Thoracic aorta (tissue), 2 donors: ENCODE measurements around the gene SPOCK1. TPM values are rescaled to one million over a fixed set of nuclear protein-coding genes. Genes with fewer than 3 reads are reported as not detected.

ENCODE experiments used
- ATAC-seq: fragments of 150-250 bp; one replicate; pipeline ENCODE4 v1.8.0; 2017; ENCODE audit warnings: low read depth; ENCODE audit not compliant: insufficient number of reproducible peaks, low FRiP score
- DNase-seq: peaks from one replicate; pipeline ENCODE4 v3.0.0-alpha.2; 2020; ENCODE audit warnings: low spot score
- H3K27ac ChIP-seq, 2 donors: fragments of 200-600 bp; sonication (generic); 1 replicate in 1 of 2; 2 replicates in 1 of 2; pipeline ENCODE4 v1.5.1; 2016; ENCODE audit warnings: mild to moderate bottlenecking in 2 of 2, moderate library complexity in 2 of 2
- H3K27me3 ChIP-seq: fragments of 200-600 bp; sonication (generic); replicated peaks from 2 replicates; pipeline ENCODE4 v1.6.0; 2016; ENCODE audit warnings: mild to moderate bottlenecking; ENCODE audit not compliant: insufficient read depth
- H3K36me3 ChIP-seq: fragments of 200-600 bp; sonication (generic); one replicate; pipeline ENCODE4 v1.5.1; 2016
- H3K4me1 ChIP-seq, 2 donors: fragments of 200-600 bp; sonication (generic); 1 replicate in 1 of 2; 2 replicates in 1 of 2; pipeline versions ENCODE4 v1.5.1 to v1.6.0; 2016; ENCODE audit warnings: low read depth in 2 of 2, mild to moderate bottlenecking in 1 of 2; ENCODE audit not compliant: control insufficient read depth in 1 of 2
- H3K4me3 ChIP-seq: fragments of 200-600 bp; sonication (generic); 2 replicates; pipeline ENCODE4 v1.5.1; 2016; ENCODE audit warnings: mild to moderate bottlenecking
- H3K9me3 ChIP-seq: fragments of 200-600 bp; sonication (generic); 2 replicates; pipeline ENCODE4 v1.5.1; 2016
- total RNA-seq, 2 donors: library from RNA; depleted of rRNA; stranded (reverse); fragments of >200 nt; gene quantifications; one replicate each; pipeline versions ENCODE4 v1.1.0 to v1.2.3, GENCODE V29; 2016
- TF ChIP-seq, protein P1 (sequence below): fragments of 200-600 bp; sonication (generic); IDR thresholded peaks from one replicate; pipeline ENCODE4 v1.5.1; 2019; ENCODE audit warnings: antibody characterized with exemption

The SPOCK1 gene
- total RNA-seq, 2 donors from 2014 or later: 25.2 to 43.2 TPM

DNA sequence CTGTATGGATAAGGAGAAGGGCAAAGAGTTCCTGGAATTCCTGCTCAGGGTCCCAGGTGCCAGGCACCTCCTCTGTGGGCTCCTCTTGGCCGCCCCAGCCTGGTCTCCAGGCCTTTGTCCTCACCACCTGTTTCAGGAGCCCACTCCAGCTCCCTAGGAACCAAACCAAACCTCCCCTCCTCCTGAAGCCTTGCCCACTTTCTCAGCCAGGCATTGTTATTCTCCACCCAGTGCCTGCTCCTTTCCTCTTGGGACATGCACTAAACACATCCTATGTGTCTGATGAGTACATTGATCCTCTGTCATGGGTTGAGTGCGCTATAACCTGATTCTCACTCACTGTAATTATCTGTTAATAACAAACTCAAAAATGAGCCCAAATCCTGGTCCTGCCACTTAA lies 189.8 kb downstream of the SPOCK1 start:
- ATAC-seq: no peak
- H3K9me3 ChIP-seq: no peaks in the 10 kb centered on the region
- H3K4me3 ChIP-seq: no peak overlapping the region
- DNase-seq: no peak
- TF ChIP-seq, protein P1, sequence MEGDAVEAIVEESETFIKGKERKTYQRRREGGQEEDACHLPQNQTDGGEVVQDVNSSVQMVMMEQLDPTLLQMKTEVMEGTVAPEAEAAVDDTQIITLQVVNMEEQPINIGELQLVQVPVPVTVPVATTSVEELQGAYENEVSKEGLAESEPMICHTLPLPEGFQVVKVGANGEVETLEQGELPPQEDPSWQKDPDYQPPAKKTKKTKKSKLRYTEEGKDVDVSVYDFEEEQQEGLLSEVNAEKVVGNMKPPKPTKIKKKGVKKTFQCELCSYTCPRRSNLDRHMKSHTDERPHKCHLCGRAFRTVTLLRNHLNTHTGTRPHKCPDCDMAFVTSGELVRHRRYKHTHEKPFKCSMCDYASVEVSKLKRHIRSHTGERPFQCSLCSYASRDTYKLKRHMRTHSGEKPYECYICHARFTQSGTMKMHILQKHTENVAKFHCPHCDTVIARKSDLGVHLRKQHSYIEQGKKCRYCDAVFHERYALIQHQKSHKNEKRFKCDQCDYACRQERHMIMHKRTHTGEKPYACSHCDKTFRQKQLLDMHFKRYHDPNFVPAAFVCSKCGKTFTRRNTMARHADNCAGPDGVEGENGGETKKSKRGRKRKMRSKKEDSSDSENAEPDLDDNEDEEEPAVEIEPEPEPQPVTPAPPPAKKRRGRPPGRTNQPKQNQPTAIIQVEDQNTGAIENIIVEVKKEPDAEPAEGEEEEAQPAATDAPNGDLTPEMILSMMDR: no peak
- H3K27me3 ChIP-seq: no peaks in the 10 kb centered on the region
- H3K4me1 ChIP-seq: peaks cover 8 to 22% of the 10 kb centered on the region in 2 donors
- peak overlapping the region in 1 of 2 donors; percentile 36 for H3K27ac ChIP-seq
- H3K36me3 ChIP-seq: no peaks in the 10 kb centered on the region

DNA sequence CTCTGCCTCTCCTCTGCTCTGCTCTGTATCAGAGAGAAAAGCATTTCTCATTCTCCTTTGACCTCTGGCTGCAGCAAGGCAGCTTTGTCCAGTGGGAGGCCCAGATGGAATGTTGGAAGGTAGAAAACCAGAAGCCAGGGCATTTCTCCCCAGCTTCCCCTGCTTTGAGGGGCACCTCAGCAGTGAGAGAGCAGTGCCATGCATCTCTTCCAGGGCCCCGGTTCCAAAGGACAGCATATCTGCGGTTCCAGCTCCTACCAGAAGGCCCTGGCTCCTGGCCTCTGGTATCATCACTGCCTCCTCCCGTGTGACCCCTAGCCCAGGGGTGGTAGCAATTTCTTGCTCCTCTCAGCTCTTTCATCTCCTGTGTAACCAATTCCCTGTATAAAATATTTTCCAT lies 190.8 kb downstream of the SPOCK1 start:
- H3K4me1 ChIP-seq: peaks cover 8 to 22% of the 10 kb centered on the region in 2 donors
- H3K36me3 ChIP-seq: no peaks in the 10 kb centered on the region
- no peak for ATAC-seq
- no peak for DNase-seq
- TF ChIP-seq, protein P1: no peak
- no peak overlapping the region for H3K27ac ChIP-seq
- H3K27me3 ChIP-seq: no peaks in the 10 kb centered on the region
- H3K9me3 ChIP-seq: no peaks in the 10 kb centered on the region
- H3K4me3 ChIP-seq: no peak overlapping the region

GRCh38 chr5:137306903-137307302 lies 192.2 kb downstream of the SPOCK1 start:
- Histone ChIP-seq H3K4me1 (peaks cover 8 to 22% of the 10 kb centered on the region in 2 donors), H3K27ac (no peak overlapping the region), H3K9me3 (no peaks in the 10 kb centered on the region), H3K27me3 (no peaks in the 10 kb centered on the region), H3K4me3 (no peak overlapping the region), H3K36me3 (no peaks in the 10 kb centered on the region)
- TF ChIP-seq, protein P1: no peak
- DNase-seq (no peak), ATAC-seq (no peak)

GRCh38 chr5:137305971-137306602 lies 193.0 kb downstream of the SPOCK1 start:
- peaks cover 7 to 22% of the 10 kb centered on the region in 2 donors for H3K4me1 ChIP-seq
- ATAC-seq: no peak
- H3K4me3 ChIP-seq: no peak overlapping the region

DNA sequence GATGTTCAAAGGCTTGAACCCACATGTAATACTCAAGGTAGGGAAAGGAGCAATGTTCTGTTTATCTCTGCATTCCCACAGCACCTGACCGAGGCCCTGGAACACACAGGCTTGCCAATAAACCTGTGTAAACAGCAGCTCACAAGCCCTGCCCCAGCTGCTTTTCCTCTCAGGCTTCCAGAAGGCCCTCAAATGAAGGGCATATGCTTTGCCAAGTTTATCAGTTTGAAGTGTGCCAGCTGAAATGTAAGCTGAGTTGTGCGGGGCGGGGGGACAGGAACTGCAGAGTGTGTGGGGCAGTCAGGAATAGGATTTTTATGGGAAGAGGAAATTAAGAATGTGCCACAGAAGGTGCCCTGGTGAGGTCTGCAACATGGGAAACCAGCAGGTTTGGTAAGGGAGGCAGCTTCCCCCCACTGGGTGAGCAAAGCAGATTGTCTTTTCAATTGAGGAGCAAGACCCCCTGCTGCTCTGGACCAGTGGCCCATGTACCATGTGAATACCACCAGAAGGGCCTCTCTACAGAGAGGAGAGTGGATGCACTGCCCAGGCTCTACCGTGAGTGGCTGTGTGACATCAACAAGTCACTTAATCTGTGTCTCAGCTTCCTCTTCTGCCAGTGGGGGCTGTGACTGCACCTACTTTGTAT lies 194.8 kb downstream of the SPOCK1 start:
- H3K27me3 ChIP-seq: no peaks in the 10 kb centered on the region
- H3K4me3 ChIP-seq: no peak overlapping the region
- no peaks in the 10 kb centered on the region for H3K36me3 ChIP-seq
- peaks cover 4 to 19% of the 10 kb centered on the region in 2 donors for H3K4me1 ChIP-seq
- H3K27ac ChIP-seq: no peak overlapping the region
- TF ChIP-seq, protein P1: no peak
- DNase-seq (no peak), ATAC-seq (no peak)
- H3K9me3 ChIP-seq: no peaks in the 10 kb centered on the region

More at GRCh38 chr5:137305971-137306602, 193.0 kb downstream of the SPOCK1 start:
- H3K9me3 ChIP-seq: no peaks in the 10 kb centered on the region
- H3K36me3 ChIP-seq: no peaks in the 10 kb centered on the region
- no peak overlapping the region for H3K27ac ChIP-seq
- H3K27me3 ChIP-seq: no peaks in the 10 kb centered on the region
- TF ChIP-seq, protein P1: no peak
- no peak for DNase-seq
